Activated B cell treated with CpG ODN at 0.5 μM for 24 hours (primary cell): Measurements from ENCODE around the gene POLR1A. TPM values are rescaled to one million over a fixed set of nuclear protein-coding genes. Genes with fewer than 3 reads are reported as not detected.

Experiments
- ATAC-seq: fragments of 200-7000 bp; cut with Tn5 transposase; one replicate; pipeline ENCODE4 v1.10.0; 2021; ENCODE audit warnings: low read depth, mild to moderate bottlenecking, moderate library complexity
- CTCF ChIA-PET: fragments of 350-600 bp; sonication (Branson Sonifier 250); formaldehyde crosslinking; loops from one replicate; lab custom pipeline; 2021; ENCODE audit warnings: antibody characterized with exemption; lab: Charles Lee
- POLR2A ChIA-PET: fragments of 350-600 bp; sonication (Branson Sonifier 250); formaldehyde crosslinking; loops from one replicate; lab custom pipeline; 2021; ENCODE audit warnings: antibody characterized with exemption; lab: Charles Lee
- DNase-seq: peaks from one replicate; pipeline ENCODE4 v3.0.0; 2022
- H3K27ac Mint-ChIP-seq: one replicate; pipeline ENCODE4 v1.8.0; 2020; ENCODE audit warnings: mixed read lengths
- H3K27me3 Mint-ChIP-seq: one replicate; pipeline ENCODE4 v1.8.0; 2021; ENCODE audit warnings: mixed read lengths
- H3K36me3 Mint-ChIP-seq: one replicate; pipeline ENCODE4 v1.8.0; 2021; ENCODE audit warnings: low read depth, mixed read lengths
- H3K4me1 Mint-ChIP-seq: one replicate; pipeline ENCODE4 v1.8.0; 2021; ENCODE audit warnings: mixed read lengths
- H3K4me3 Mint-ChIP-seq: one replicate; pipeline ENCODE4 v1.8.0; 2020; ENCODE audit warnings: mild to moderate bottlenecking, mixed read lengths
- H3K9me3 Mint-ChIP-seq: one replicate; pipeline ENCODE4 v1.8.0; 2020; ENCODE audit warnings: mixed read lengths
- intact Hi-C: fragments of 100-400 bp; cut with micrococcal nuclease; formaldehyde crosslinking; loops from one replicate; pipeline ENCODE4 v1.15.1; 2024
- total RNA-seq: library from RNA; stranded (reverse); gene quantifications from 2 replicates; pipeline ENCODE4 v1.2.3, GENCODE V29; 2022
- TF ChIP-seq, protein P1 (sequence below): fragments of 200-600 bp; IDR thresholded peaks from one replicate; pipeline ENCODE4 v1.8.0; 2022; ENCODE audit warnings: antibody characterized with exemption, mild to moderate bottlenecking

Gene POLR1A
- total RNA-seq, 1 donor from 2014 or later, result 53.4 TPM

GRCh38 chr2:86050301-86050700 is 55.4 kb downstream of the POLR1A start:
- DNase-seq, result no peak
- Mint-ChIP-seq H3K36me3 (peaks cover 78% of the 10 kb centered on the region), H3K4me1 (no peaks in the 10 kb centered on the region), H3K9me3 (no peaks in the 10 kb centered on the region), H3K27me3 (no peaks in the 10 kb centered on the region), H3K27ac (no peak overlapping the region), H3K4me3 (no peak overlapping the region)
- ChIA-PET POLR2A (no interaction called here), CTCF (no interaction called here)
- intact Hi-C loops, result no loop called here
- ATAC-seq, result no peak
- TF ChIP-seq, protein P1, sequence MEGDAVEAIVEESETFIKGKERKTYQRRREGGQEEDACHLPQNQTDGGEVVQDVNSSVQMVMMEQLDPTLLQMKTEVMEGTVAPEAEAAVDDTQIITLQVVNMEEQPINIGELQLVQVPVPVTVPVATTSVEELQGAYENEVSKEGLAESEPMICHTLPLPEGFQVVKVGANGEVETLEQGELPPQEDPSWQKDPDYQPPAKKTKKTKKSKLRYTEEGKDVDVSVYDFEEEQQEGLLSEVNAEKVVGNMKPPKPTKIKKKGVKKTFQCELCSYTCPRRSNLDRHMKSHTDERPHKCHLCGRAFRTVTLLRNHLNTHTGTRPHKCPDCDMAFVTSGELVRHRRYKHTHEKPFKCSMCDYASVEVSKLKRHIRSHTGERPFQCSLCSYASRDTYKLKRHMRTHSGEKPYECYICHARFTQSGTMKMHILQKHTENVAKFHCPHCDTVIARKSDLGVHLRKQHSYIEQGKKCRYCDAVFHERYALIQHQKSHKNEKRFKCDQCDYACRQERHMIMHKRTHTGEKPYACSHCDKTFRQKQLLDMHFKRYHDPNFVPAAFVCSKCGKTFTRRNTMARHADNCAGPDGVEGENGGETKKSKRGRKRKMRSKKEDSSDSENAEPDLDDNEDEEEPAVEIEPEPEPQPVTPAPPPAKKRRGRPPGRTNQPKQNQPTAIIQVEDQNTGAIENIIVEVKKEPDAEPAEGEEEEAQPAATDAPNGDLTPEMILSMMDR, result no peak

- ATAC-seq (no peak), DNase-seq (no peak)
- Mint-ChIP-seq H3K9me3 (no peaks in the 10 kb centered on the region), H3K27ac (no peak overlapping the region), H3K36me3 (peaks cover 80% of the 10 kb centered on the region), H3K4me3 (no peak overlapping the region), H3K4me1 (no peaks in the 10 kb centered on the region), H3K27me3 (no peaks in the 10 kb centered on the region)
- intact Hi-C loops, result no loop called here
- TF ChIP-seq, protein P1, result no peak
- ChIA-PET CTCF (interaction anchor here (0.6 kb wide), 1 partner anchor 160 kb away, joined by 3 read pairs; no protein-coding TSS in a partner anchor), POLR2A (interaction anchor here (0.6 kb wide), 1 partner anchor 136 kb away, joined by 9 read pairs; no protein-coding TSS in a partner anchor)
Observed at GRCh38 chr2:86049529-86049928, 56.2 kb downstream of the POLR1A start.

DNA sequence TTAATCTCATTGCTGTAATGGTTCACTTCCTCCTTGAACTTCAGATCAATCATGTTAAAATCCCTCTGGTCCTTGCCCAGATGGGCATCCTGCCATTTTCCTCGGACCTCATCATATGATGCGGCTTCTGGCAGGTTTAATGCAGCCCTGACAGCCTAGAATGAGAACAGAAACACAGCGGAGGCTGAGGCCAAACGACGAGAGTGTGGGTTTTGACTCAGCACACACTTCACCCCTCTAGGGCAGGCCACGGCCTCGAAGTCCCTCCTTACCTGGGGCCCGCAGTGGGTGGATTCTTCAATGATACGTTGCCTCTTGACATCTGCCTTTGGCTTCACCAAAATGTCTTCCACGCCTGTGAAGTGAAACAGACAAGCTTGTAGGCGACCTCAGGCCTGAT is 56.8 kb downstream of the POLR1A start:
- ChIA-PET POLR2A (interaction anchor here (0.6 kb wide), 1 partner anchor 135 kb away, joined by 9 read pairs; no protein-coding TSS in a partner anchor), CTCF (no interaction called here)
- Mint-ChIP-seq H3K27ac (no peak overlapping the region), H3K9me3 (no peaks in the 10 kb centered on the region), H3K36me3 (peaks cover 81% of the 10 kb centered on the region), H3K27me3 (no peaks in the 10 kb centered on the region), H3K4me3 (no peak overlapping the region), H3K4me1 (no peaks in the 10 kb centered on the region)
- TF ChIP-seq, protein P1, result no peak
- intact Hi-C loops, result no loop called here
- no peak for DNase-seq
- no peak for ATAC-seq

DNA sequence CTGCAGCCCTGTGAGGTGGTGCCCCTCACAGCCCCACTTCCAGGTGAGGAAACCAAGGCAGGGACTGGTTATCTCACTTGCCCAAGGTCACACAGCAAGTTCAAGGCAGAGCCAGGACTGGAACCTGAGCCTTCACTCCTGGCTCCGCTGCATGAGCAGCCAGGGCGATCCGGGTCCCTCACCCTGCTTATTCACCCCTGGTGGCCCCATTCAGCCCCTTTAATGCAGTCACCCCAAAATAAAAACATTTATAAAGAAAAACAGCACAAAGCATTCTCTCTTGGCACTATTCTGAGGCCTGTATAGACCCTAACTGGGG is 57.3 kb downstream of the POLR1A start:
- TF ChIP-seq, protein P1, result no peak
- CTCF ChIA-PET, result interaction anchor here (1.4 kb wide), 1 partner anchor 159 kb away, joined by 5 read pairs; no protein-coding TSS in a partner anchor
- POLR2A ChIA-PET, result no interaction called here
- DNase-seq, result no peak
- no peaks in the 10 kb centered on the region for H3K9me3 Mint-ChIP-seq
- no peak for ATAC-seq
- H3K4me3 Mint-ChIP-seq, result no peak overlapping the region
- intact Hi-C loops, result no loop called here
- no peaks in the 10 kb centered on the region for H3K4me1 Mint-ChIP-seq
- peaks cover 81% of the 10 kb centered on the region for H3K36me3 Mint-ChIP-seq
- no peak overlapping the region for H3K27ac Mint-ChIP-seq
- no peaks in the 10 kb centered on the region for H3K27me3 Mint-ChIP-seq

DNA sequence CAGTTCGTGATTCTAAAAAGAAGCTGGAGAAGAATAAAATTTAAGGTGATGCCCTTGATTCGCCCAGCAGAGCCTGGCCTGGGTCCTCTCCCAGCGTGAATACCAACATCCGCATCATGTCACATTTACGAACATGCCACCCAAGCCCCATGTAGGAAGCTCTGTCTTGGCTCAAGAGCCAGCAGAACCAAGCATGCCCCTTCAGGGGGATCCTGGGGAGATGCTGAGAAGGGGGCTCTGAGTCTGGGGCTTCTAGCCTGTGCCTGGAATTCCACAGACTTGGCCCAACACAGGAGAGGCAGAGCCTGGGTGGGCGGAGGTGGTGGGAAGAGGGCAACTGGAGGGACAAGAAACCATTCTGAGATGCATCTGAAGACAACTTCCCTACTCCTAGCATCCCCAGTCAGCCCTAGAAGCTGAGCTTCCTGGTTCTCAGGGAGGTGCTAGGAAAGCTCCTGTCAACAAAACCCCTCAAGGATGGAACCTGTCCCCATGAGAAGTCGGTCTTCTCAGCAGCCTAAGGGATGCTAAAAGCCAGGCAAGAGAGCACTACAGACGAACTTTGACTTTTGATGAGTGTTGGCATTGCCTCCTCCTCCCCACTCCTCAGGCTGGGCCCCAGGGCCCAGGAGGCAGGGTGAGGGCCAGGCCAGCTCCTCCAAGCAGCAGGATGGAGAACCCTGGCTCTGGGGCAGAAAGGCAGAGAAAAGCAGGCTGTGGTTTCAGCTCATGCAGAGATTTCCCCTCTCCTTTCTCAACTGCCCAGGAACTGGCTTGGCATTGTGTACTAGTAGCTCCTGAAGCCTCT is 57.9 kb downstream of the POLR1A start:
- H3K27me3 Mint-ChIP-seq, result no peaks in the 10 kb centered on the region
- DNase-seq, result no peak
- CTCF ChIA-PET, result interaction anchor here (1.2 to 1.4 kb wide), 2 partner anchors 158 to 220 kb away, joined by 4 to 5 read pairs; no protein-coding TSS in a partner anchor
- H3K4me1 Mint-ChIP-seq, result no peaks in the 10 kb centered on the region
- POLR2A ChIA-PET, result no interaction called here
- H3K4me3 Mint-ChIP-seq, result no peak overlapping the region
- intact Hi-C loops, result no loop called here
- no peak for ATAC-seq
- no peak overlapping the region for H3K27ac Mint-ChIP-seq
- TF ChIP-seq, protein P1, result no peak
- no peaks in the 10 kb centered on the region for H3K9me3 Mint-ChIP-seq
- H3K36me3 Mint-ChIP-seq, result peaks cover 82% of the 10 kb centered on the region
